HEK293T (cell line): ENCODE measurements around the gene GKN1.
"Not testable (repeated sequence)": the region's sequence is repeated elsewhere in the genome, so short reads cannot be mapped to it uniquely, and the experiment has no call there.

Experiments used
- CTCF ChIA-PET: fragments of 350-600 bp; formaldehyde crosslinking; extraction: SDS; loops from one replicate; lab custom pipeline; 2021; ENCODE audit warnings: antibody characterized with exemption, inconsistent platforms; lab: Yijun Ruan, JAX
- POLR2A ChIA-PET: fragments of 350-600 bp; formaldehyde crosslinking; extraction: SDS; loops from one replicate; lab custom pipeline; 2020; ENCODE audit warnings: antibody characterized with exemption, inconsistent platforms; lab: Yijun Ruan, JAX
- DNase-seq: peaks from one replicate; pipeline ENCODE4 v3.0.0; 2012; ENCODE audit warnings: mixed read lengths; ENCODE audit errors: extremely low spot score
- ARNT ChIP-seq: fragments of 450-650 bp; IDR thresholded peaks from 2 replicates; pipeline ENCODE4 v1.6.1; 2017; ENCODE audit warnings: mild to moderate bottlenecking
- BHLHE40 ChIP-seq: fragments of 450-650 bp; IDR thresholded peaks from 2 replicates; pipeline ENCODE4 v1.6.1; 2016; ENCODE audit warnings: mild to moderate bottlenecking, moderate library complexity, borderline replicate concordance
- CTBP1 ChIP-seq: fragments of 450-650 bp; IDR thresholded peaks from 2 replicates; pipeline ENCODE4 v1.6.1; 2016; ENCODE audit warnings: borderline replicate concordance
- ELF4 ChIP-seq: fragments of 450-650 bp; IDR thresholded peaks from 2 replicates; pipeline ENCODE4 v1.6.1; 2017; ENCODE audit warnings: antibody characterized with exemption
- FOXA1 ChIP-seq: fragments of 450-650 bp; IDR thresholded peaks from 2 replicates; pipeline ENCODE4 v1.6.1; 2016; ENCODE audit warnings: mild to moderate bottlenecking
- FOXK2 ChIP-seq: fragments of 450-650 bp; IDR thresholded peaks from 2 replicates; pipeline ENCODE4 v1.6.1; 2016; ENCODE audit warnings: mild to moderate bottlenecking
- FOXM1 ChIP-seq: fragments of 450-650 bp; IDR thresholded peaks from 2 replicates; pipeline ENCODE4 v1.6.1; 2017; ENCODE audit warnings: mild to moderate bottlenecking, borderline replicate concordance
- HDGF ChIP-seq: fragments of 450-650 bp; IDR thresholded peaks from 2 replicates; pipeline ENCODE4 v1.6.1; 2017; ENCODE audit warnings: antibody characterized with exemption, borderline replicate concordance
- L3MBTL2 ChIP-seq: fragments of 450-650 bp; conservative IDR thresholded peaks from 2 replicates; pipeline ENCODE4 v1.6.1; 2016; ENCODE audit warnings: mild to moderate bottlenecking
- LEF1 ChIP-seq: fragments of 450-650 bp; IDR thresholded peaks from 2 replicates; pipeline ENCODE4 v1.6.1; 2017; ENCODE audit warnings: mild to moderate bottlenecking, borderline replicate concordance
- NFRKB ChIP-seq: fragments of 450-650 bp; IDR thresholded peaks from 2 replicates; pipeline ENCODE4 v1.6.1; 2016; ENCODE audit warnings: mild to moderate bottlenecking, moderate library complexity
- SP1 ChIP-seq: fragments of 450-650 bp; IDR thresholded peaks from 2 replicates; pipeline ENCODE4 v1.6.1; 2017
- SUZ12 ChIP-seq: fragments of 450-650 bp; IDR thresholded peaks from 2 replicates; pipeline ENCODE4 v1.6.1; 2016; ENCODE audit warnings: mild to moderate bottlenecking
- TARDBP ChIP-seq: fragments of 450-650 bp; IDR thresholded peaks from 2 replicates; pipeline ENCODE4 v1.6.1; 2016
- ZNF384 ChIP-seq: fragments of 450-650 bp; IDR thresholded peaks from 2 replicates; pipeline ENCODE4 v1.6.1; 2016
- TF ChIP-seq, protein P1 (sequence below): fragments of 450-650 bp; IDR thresholded peaks from 2 replicates; pipeline ENCODE4 v1.6.1; 2016

The GKN1 gene

GRCh38 chr2:68946117-68946516 is 28.3 kb upstream of the GKN1 start:
- POLR2A ChIA-PET: no interaction called here
- no peak for TF ChIP-seq CTBP1
- TF ChIP-seq, protein P1, sequence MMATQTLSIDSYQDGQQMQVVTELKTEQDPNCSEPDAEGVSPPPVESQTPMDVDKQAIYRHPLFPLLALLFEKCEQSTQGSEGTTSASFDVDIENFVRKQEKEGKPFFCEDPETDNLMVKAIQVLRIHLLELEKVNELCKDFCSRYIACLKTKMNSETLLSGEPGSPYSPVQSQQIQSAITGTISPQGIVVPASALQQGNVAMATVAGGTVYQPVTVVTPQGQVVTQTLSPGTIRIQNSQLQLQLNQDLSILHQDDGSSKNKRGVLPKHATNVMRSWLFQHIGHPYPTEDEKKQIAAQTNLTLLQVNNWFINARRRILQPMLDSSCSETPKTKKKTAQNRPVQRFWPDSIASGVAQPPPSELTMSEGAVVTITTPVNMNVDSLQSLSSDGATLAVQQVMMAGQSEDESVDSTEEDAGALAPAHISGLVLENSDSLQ: no peak
- no peak for TF ChIP-seq L3MBTL2
- TF ChIP-seq TARDBP: no peak
- no peak for TF ChIP-seq BHLHE40
- TF ChIP-seq FOXM1: no peak
- no peak for DNase-seq
- CTCF ChIA-PET: interaction anchor here (1.0 kb wide), 1 partner anchor 361 kb away, joined by 3 read pairs; no protein-coding TSS in a partner anchor

DNA sequence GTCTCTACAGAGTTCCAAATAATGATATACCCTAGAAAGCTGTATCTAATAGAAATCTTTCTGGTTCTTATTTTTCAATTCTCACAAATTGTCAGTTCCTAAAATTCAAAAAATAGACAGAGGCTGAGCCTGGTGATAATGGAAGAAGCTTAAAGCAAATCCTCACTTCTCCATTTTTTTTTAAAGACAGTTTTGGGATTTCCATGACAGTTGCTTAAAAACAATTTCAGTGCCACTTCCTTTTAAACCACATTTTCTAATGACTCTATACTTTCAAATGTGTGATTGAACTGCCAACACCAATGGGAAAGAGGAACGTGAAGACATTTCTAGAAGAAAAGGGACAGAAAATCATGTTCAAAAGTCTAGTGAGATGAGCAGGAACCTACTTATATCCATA is 25.7 kb upstream of the GKN1 start:
- CTCF ChIA-PET: no interaction called here

GRCh38 chr2:68951899-68952298 is 22.5 kb upstream of the GKN1 start:
- ChIA-PET CTCF (interaction anchor here (1.1 to 2.4 kb wide), 2 partner anchors 8 to 27 kb away, joined by 3 to 11 read pairs; no protein-coding TSS in a partner anchor), POLR2A (no interaction called here)
- DNase-seq: no peak
- no peak for TF ChIP-seq FOXM1
- no peak for TF ChIP-seq TARDBP
- TF ChIP-seq ELF4: no peak
- TF ChIP-seq ZNF384: no peak

More for the DNA sequence above, 25.7 kb upstream of the GKN1 start:
- POLR2A ChIA-PET: no interaction called here
- TF ChIP-seq NFRKB: no peak
- TF ChIP-seq, protein P1: no peak
- TF ChIP-seq L3MBTL2: no peak
- no peak for TF ChIP-seq FOXA1
- no peak for TF ChIP-seq CTBP1
- no peak for TF ChIP-seq TARDBP
- TF ChIP-seq FOXK2: no peak
- TF ChIP-seq FOXM1: no peak
- no peak for TF ChIP-seq SUZ12
- no peak for TF ChIP-seq BHLHE40
- TF ChIP-seq HDGF: no peak
- TF ChIP-seq SP1: no peak
- TF ChIP-seq ARNT: no peak
- TF ChIP-seq ELF4: no peak
- no peak for TF ChIP-seq LEF1
- TF ChIP-seq ZNF384: no peak
- DNase-seq: no peak

GRCh38 chr2:68952887-68953521 is 21.4 kb upstream of the GKN1 start, which contains the start of gene GKN2:
Gene GKN2, minus strand, starts transcription at chr2:68952893. Its CDS starts 32 bp downstream, at chr2:68952861.
- no peak for TF ChIP-seq TARDBP
- POLR2A ChIA-PET: no interaction called here
- no peak for DNase-seq
- CTCF ChIA-PET: interaction anchor here (2.4 kb wide), 1 partner anchor 9 kb away, joined by 11 read pairs; no protein-coding TSS in a partner anchor

- DNase-seq, POLR2A ChIA-PET, CTCF ChIA-PET: not testable (repeated sequence)
Measured at GRCh38 chr2:68955432-68955831, 19.0 kb upstream of the GKN1 start.

- TF ChIP-seq, protein P1: no peak
- TF ChIP-seq BHLHE40 (no peak), SUZ12 (no peak), TARDBP (no peak), L3MBTL2 (no peak), ARNT (no peak), HDGF (no peak), FOXA1 (no peak), FOXM1 (no peak), ELF4 (no peak), LEF1 (no peak), SP1 (no peak), ZNF384 (no peak), CTBP1 (no peak), FOXK2 (no peak), NFRKB (no peak)
- no peak for DNase-seq
- ChIA-PET CTCF (no interaction called here), POLR2A (no interaction called here)
Measured at GRCh38 chr2:68959001-68959400, 15.4 kb upstream of the GKN1 start.

- POLR2A ChIA-PET: no interaction called here
- CTCF ChIA-PET: interaction anchor here (0.6 kb wide), 1 partner anchor 33 kb away, joined by 13 read pairs; no protein-coding TSS in a partner anchor
- DNase-seq: no peak
- no peak for TF ChIP-seq SP1
- no peak for TF ChIP-seq ARNT
- TF ChIP-seq ELF4: no peak
- TF ChIP-seq ZNF384: no peak
- TF ChIP-seq HDGF: no peak
- TF ChIP-seq FOXA1: no peak
- TF ChIP-seq, protein P1: no peak
- TF ChIP-seq TARDBP: no peak
- no peak for TF ChIP-seq NFRKB
- TF ChIP-seq FOXK2: no peak
- TF ChIP-seq L3MBTL2: no peak
- TF ChIP-seq BHLHE40: no peak
- no peak for TF ChIP-seq LEF1
- TF ChIP-seq FOXM1: no peak
Measured at GRCh38 chr2:68961380-68961779, 13.1 kb upstream of the GKN1 start.
